Uterus (tissue), 4 donors: Measurements from ENCODE around the gene KCNIP2. TPM values are rescaled to one million over a fixed set of nuclear protein-coding genes. Genes with fewer than 3 reads are reported as not detected.

Experiments
- DNase-seq, 2 donors: peaks; one replicate each; pipeline ENCODE4 v3.0.0-alpha.2; 2019 to 2020
- H3K27ac ChIP-seq, 2 donors: fragments of 200-600 bp; sonication (generic); 1 replicate in 1 of 2; 2 replicates in 1 of 2; pipeline ENCODE4 v1.5.1; 2016 to 2018
- H3K27me3 ChIP-seq, 2 donors: fragments of 200-600 bp; sonication (generic); one replicate each; pipeline ENCODE4 v1.5.1; 2018 to 2019; ENCODE audit warnings: control low read depth in 1 of 2
- H3K36me3 ChIP-seq, 2 donors: fragments of 200-600 bp; sonication (generic); one replicate each; pipeline ENCODE4 v1.5.1; 2019; ENCODE audit warnings: control low read depth in 1 of 2
- H3K4me1 ChIP-seq, 2 donors: fragments of 200-600 bp; sonication (generic); one replicate each; pipeline ENCODE4 v1.5.1; 2018 to 2019; ENCODE audit warnings: control low read depth in 1 of 2
- H3K4me3 ChIP-seq, 2 donors: fragments of 200-600 bp; sonication (generic); 1 replicate in 1 of 2; 2 replicates in 1 of 2; pipeline ENCODE4 v1.5.1; 2018 to 2019; ENCODE audit warnings: mild to moderate bottlenecking in 1 of 2
- H3K9me3 ChIP-seq, 2 donors: fragments of 200-600 bp; sonication (generic); one replicate each; pipeline ENCODE4 v1.5.1; 2019; ENCODE audit warnings: control low read depth in 1 of 2
- POLR2A ChIP-seq, 2 donors: fragments of 450-650 bp; IDR thresholded peaks; one replicate each; pipeline ENCODE4 v1.6.1; 2016; ENCODE audit warnings: antibody characterized with exemption in 2 of 2, mild to moderate bottlenecking in 1 of 2, moderate library complexity in 1 of 2
- intact Hi-C: fragments of 100-400 bp; cut with DNase I; formaldehyde crosslinking; loops from one replicate; pipeline ENCODE4 v1.15.1; 2023; ENCODE audit warnings: low total_unique reads
- total RNA-seq, 4 donors: library from RNA; depleted of rRNA in 3 of 4; stranded (reverse); fragments of >200 nt in 3 of 4; gene quantifications; one replicate each; pipeline versions ENCODE4 v1.1.0 to v1.2.4, GENCODE V29; 2014 to 2023
- TF ChIP-seq, protein P1 (sequence below), 4 experiments: fragments of 200-600 bp in 2 of 4; fragments of 450-650 bp in 2 of 4; sonication (generic) in 2 of 4; IDR thresholded peaks; one replicate each; pipeline ENCODE4 v1.5.1; 2016 to 2019; ENCODE audit warnings: antibody characterized with exemption in 4 of 4, mild to moderate bottlenecking in 2 of 4, moderate library complexity in 1 of 4
- donor health status: DM: yes; HTN: yes; CAD: no.

KCNIP2 gene
- total RNA-seq, 4 donors from 2014 or later = 0.29 to 8.6 (median 4.1) TPM; not detected in 1

DNA sequence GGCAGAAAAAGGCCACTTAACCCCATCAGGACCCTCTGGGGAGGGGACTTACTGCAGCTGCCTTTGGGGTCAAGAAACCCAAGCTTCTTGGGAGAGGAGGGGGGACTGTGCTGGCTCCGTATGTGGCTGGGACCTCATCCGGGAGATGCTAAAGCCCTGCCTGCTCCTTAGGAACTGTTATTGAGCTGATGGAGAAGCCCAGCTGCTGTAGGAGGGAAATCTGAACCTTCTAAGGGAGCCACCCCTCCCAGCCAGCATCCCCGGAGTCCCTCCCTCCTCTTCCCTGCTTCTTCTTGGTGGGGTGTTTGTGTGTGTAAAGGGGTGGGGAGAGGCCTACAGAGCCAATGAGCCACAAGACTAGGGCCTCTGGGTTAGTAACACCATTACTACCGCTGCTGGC, 8.2 kb downstream of the KCNIP2 start:
- no peak for DNase-seq
- H3K36me3 ChIP-seq = no peaks in the 10 kb centered on the region
- H3K4me3 ChIP-seq = no peak overlapping the region
- TF ChIP-seq POLR2A (IDR thresholded peaks at IDR 0.05) = no peak
- TF ChIP-seq, protein P1, sequence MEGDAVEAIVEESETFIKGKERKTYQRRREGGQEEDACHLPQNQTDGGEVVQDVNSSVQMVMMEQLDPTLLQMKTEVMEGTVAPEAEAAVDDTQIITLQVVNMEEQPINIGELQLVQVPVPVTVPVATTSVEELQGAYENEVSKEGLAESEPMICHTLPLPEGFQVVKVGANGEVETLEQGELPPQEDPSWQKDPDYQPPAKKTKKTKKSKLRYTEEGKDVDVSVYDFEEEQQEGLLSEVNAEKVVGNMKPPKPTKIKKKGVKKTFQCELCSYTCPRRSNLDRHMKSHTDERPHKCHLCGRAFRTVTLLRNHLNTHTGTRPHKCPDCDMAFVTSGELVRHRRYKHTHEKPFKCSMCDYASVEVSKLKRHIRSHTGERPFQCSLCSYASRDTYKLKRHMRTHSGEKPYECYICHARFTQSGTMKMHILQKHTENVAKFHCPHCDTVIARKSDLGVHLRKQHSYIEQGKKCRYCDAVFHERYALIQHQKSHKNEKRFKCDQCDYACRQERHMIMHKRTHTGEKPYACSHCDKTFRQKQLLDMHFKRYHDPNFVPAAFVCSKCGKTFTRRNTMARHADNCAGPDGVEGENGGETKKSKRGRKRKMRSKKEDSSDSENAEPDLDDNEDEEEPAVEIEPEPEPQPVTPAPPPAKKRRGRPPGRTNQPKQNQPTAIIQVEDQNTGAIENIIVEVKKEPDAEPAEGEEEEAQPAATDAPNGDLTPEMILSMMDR (IDR thresholded peaks at IDR 0.05) = no peak
- H3K27ac ChIP-seq = no peak overlapping the region
- no peaks in the 10 kb centered on the region for H3K27me3 ChIP-seq
- intact Hi-C loops = no loop called here
- no peaks in the 10 kb centered on the region for H3K4me1 ChIP-seq
- no peaks in the 10 kb centered on the region for H3K9me3 ChIP-seq

DNA sequence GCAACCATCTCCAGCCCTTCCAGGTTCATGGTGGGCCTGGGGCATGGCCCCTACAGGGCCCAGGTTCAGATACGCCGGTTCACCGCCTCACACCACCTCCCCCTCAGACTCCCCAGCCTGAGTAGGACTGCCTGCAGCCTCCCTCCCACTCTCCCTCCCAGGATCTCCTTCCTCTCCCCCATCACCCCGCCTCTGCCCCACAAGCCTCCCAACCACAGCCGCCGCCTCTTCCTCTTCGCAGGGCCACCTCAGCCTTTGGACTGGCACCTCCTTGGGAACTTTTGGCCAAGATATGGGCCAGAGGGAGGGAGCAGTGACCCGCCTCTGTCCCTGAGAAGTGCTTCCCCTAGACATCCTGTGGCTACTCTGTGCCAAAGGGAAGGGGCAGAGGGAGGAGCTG, 9.3 kb downstream of the KCNIP2 start:
- Histone ChIP-seq H3K9me3 (no peaks in the 10 kb centered on the region), H3K4me3 (no peak overlapping the region), H3K36me3 (no peaks in the 10 kb centered on the region), H3K4me1 (no peaks in the 10 kb centered on the region), H3K27me3 (no peaks in the 10 kb centered on the region), H3K27ac (no peak overlapping the region)
- no peak for DNase-seq
- TF ChIP-seq POLR2A (IDR thresholded peaks at IDR 0.05) = no peak
- TF ChIP-seq, protein P1 (IDR thresholded peaks at IDR 0.05) = no peak
- intact Hi-C loops = no loop called here

DNA sequence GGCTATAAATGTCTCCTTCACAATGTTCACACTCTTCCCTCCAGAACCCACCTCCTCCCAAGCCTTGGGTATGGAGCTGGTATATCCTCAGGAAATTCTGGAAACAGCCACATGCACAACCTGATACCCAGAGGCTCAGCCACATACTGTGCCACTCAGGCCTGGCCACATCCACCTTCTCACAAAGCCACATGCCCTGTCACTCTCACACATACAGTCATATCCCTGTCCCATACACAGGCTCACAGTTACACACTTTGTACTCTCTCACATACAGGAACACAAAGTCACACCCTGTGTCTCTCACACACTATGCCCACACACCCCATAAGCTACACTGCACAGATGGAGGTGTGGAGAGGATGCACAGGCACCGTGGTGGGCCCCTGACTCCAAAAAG, 10.1 kb downstream of the KCNIP2 start:
- no peaks in the 10 kb centered on the region for H3K4me1 ChIP-seq
- H3K9me3 ChIP-seq = no peaks in the 10 kb centered on the region
- intact Hi-C loops = no loop called here
- no peak overlapping the region for H3K27ac ChIP-seq
- H3K36me3 ChIP-seq = no peaks in the 10 kb centered on the region
- no peak overlapping the region for H3K4me3 ChIP-seq
- DNase-seq = peak in 1 of 2 donors; percentile 2
- TF ChIP-seq POLR2A (IDR thresholded peaks at IDR 0.05) = no peak
- TF ChIP-seq, protein P1 (IDR thresholded peaks at IDR 0.05) = no peak
- H3K27me3 ChIP-seq = no peaks in the 10 kb centered on the region

DNA sequence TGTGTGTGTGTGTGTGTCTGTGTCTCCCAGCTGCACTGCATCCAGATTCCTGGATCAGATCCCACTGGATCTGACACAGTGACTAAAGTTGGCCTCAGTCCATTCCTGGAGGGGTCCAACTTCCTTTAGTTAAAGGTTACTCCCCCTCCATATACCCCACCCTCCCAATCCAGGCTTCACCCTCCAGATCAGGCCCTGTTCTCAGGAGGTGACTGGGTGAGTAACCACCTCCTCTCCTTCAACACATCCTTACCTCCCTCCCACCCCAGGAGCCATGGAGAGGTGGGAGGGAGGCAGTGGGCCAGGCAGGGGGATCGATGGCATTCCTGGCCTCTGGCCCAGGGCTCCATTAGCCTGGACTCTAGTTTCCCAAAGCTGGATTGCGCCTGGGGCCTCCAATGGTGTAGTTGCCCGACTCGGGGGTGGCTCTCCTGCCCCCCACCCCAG, 11.3 kb downstream of the KCNIP2 start:
- Histone ChIP-seq H3K9me3 (no peaks in the 10 kb centered on the region), H3K4me3 (no peak overlapping the region), H3K27me3 (no peaks in the 10 kb centered on the region), H3K4me1 (no peaks in the 10 kb centered on the region), H3K36me3 (no peaks in the 10 kb centered on the region), H3K27ac (no peak overlapping the region)
- DNase-seq = peak in 1 of 2 donors; percentile 10
- no peak for TF ChIP-seq POLR2A (IDR thresholded peaks at IDR 0.05)
- TF ChIP-seq, protein P1 (IDR thresholded peaks at IDR 0.05) = no peak
- intact Hi-C loops = no loop called here

DNA sequence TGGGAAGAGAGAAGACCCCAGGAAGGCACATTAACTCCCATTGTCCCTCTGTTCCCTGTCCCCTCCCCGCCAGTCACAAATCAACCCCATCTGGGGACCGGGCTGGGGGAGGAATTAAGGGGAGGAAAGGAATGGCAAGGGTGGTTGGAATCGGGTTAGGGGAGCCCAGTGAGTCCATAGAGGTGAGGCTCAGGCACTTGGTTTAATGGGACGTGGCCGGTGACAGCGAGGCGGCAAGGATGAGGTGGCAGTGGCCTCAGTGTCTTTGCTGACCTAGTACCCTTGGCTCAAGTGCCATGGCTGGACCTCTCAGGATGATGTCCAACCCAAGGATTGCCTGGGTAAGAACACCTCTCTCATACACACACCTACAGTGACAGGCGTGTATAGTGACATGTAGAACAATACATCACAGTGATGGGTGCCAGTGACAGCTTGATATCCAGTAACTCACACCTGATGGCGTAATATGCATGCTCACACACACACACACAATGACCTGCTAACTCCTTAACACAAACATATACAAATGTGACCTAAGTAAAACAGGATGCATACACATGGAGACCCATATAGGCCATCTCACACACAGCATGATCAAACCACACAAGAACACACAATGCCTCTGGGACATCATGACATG, 12.3 kb downstream of the KCNIP2 start:
- H3K27ac ChIP-seq = peak overlapping the region; percentile 60 to 68
- H3K27me3 ChIP-seq = no peaks in the 10 kb centered on the region
- intact Hi-C loops = no loop called here

More for the DNA sequence above, 12.3 kb downstream of the KCNIP2 start:
- no peak for DNase-seq
- Histone ChIP-seq H3K36me3 (no peaks in the 10 kb centered on the region), H3K4me1 (no peaks in the 10 kb centered on the region), H3K4me3 (peak overlapping the region; percentile 27 to 35), H3K9me3 (no peaks in the 10 kb centered on the region)
- TF ChIP-seq, protein P1 (IDR thresholded peaks at IDR 0.05) = no peak
- no peak for TF ChIP-seq POLR2A (IDR thresholded peaks at IDR 0.05)
